GM10847 (cell line): Measurements from ENCODE around the gene POLR1H.

Experiments
- POLR2A ChIP-seq: IDR thresholded peaks from 2 replicates; pipeline ENCODE4 v1.6.1; 2011; ENCODE audit not compliant: insufficient read length; ENCODE audit errors: extremely low read depth

Gene POLR1H, protein sequence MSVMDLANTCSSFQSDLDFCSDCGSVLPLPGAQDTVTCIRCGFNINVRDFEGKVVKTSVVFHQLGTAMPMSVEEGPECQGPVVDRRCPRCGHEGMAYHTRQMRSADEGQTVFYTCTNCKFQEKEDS

DNA sequence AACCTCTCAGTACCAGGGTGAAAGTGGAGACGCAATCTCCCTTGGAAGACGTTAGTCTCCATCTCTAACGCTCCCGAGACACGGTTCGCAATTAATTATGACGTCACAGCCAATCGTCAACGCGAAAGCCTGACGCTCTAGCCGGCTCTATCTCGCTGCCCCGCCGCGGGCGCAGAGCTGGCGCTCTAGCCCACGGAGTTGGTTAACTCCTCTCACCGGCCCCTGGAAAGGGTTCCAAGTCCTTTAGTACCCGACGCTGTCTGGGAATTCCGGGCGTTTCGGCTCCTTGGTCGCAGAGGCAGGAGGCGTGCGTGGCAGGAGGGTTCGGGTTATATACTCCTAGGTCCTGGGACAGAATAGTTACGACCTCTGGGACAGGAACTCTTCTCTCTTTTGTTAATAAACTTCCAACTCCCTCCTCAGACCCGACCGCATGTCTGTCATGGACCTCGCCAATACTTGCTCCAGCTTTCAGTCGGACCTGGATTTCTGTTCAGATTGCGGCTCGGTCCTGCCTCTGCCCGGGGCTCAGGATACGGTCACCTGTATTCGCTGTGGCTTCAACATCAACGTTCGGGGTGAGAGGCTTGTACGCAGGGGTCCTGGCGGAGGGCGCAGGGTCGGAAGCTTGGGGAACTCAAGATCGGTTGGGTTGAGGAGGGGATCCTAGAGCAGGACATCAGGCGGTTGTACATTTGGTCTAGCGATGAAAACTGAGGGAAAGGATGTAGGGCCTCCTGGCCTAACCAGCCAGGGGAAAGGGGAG, at the start of gene POLR1H:
Gene POLR1H (plus strand): TSS at position 174 of the 766 bp plus-strand sequence. CDS start 260 bp downstream, at position 434.
- TF ChIP-seq POLR2A, result peak; percentile 50

DNA sequence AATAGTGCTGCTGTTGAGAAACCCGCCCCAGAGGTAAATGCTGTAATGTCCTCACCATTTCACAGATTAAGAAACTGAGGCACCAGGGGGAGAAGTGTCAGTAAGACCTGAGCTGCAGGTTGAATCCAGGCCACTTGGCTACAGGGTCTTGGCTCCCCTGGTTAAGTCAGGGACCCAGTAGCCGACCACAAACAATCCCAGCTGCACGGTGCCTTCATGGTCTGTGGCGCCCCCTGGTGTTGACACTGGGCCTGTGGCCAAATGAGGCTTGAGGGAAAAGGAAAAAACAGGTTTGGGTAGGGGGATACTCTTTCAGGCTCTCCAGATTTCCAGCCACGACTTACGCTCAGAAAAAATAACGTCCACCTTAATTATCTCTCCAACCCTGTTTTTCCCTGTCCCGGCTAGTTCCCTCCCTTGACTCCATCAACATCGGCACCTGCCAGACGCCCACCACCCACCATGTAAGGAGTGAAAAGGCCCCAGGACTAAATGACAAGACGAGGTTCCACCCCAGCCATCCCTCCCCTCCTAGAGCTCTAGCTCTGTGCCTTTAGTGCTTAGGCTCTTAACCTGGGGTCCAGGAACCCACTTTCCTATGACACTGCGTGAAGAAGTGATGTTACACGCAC, 47.7 kb upstream of the POLR1H start:
- no peak for TF ChIP-seq POLR2A

DNA sequence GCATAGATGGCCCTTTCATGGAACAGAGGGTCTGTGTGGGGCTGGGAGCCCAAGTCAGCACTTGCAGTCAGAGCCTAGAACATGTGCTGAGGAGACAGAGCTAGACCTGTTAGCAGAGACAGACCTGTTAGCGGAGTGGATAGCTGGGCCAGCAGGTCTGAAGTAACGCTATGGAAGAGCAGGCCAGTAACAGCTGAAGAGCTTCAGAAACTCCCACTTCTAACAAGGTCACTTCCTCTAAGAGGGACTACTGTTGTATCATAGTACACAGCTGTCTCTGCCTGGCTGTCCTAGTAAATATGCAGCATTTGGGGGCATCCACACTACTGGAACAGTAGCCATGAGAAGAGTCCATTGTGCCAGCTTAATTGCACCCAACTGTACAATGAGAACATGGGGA, 41.2 kb upstream of the POLR1H start:
- TF ChIP-seq POLR2A, result no peak

DNA sequence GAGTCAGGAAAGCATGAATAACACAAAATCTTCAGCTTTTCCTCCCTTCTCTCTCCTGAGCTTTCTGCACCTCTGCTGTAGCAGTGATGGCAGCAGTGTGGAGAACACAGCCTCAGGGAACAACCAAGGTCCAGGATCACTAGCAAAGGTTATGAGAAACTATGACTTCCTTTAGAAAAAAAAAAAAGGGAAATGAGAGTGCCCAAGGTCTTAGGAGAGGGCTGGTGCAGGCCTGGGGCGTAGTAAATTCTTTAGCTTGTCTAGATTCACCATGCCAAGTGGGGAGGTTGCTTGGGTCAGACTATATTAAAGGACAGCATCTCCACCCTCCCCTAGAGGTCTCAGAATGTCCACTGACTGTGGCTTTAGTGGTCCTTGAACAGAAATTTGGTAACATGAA, 40.4 kb upstream of the POLR1H start:
- no peak for TF ChIP-seq POLR2A

DNA sequence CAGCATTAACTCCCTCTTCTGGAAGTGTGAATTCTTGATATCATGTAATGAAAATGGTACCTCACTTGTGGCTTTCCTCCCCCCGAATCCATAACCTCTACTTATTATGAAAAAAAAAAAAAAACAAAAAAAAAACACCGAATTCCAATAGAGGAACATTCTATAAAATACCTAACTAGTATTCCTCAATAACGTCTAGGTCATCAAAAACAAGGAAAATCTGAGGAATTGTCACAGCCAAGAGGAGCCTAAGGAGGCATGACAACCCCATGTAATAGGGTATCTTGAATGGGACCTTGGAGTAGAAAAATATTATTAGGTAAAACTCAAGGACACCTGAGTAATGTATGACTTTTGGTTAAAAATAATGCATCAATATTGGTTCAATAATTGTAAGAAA, 38.9 kb upstream of the POLR1H start:
- no peak for TF ChIP-seq POLR2A

DNA sequence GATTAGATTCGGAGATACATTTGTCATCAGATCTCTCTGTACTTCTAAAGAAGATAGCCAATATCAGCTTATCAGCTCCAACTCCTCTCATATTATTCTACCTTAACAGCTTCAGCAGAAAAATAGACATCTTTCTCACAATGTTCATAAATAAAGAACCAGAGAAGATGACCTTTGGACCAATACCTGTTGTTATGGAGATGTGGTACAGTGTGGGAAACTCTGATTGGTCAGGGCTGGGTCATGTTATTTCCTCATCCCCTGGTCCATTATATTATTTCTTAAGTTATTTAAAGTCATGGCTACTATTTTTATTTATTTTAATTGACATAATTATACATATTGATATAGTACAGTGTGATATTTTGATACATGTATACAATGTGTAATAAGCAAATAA, 35.9 kb upstream of the POLR1H start:
- TF ChIP-seq POLR2A, result no peak

DNA sequence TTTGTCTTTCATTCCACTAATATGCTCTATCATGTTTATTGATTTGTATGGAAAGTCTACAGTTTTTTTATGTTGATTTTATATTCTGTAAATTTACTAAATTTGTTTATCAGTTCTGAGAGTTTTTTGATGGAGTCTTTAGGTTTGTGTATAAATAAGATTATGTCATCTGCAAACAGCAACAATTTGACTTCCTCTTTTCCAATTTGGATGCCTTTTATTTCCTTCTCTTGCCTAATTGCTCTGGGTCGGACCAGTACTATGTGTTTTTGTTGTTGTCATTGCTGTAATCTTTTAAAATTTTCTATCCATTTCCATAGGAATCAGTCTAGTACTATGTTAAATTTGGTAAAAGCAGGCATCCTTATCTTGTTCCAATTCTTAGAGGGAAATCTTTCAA, 31.5 kb upstream of the POLR1H start:
- no peak for TF ChIP-seq POLR2A

DNA sequence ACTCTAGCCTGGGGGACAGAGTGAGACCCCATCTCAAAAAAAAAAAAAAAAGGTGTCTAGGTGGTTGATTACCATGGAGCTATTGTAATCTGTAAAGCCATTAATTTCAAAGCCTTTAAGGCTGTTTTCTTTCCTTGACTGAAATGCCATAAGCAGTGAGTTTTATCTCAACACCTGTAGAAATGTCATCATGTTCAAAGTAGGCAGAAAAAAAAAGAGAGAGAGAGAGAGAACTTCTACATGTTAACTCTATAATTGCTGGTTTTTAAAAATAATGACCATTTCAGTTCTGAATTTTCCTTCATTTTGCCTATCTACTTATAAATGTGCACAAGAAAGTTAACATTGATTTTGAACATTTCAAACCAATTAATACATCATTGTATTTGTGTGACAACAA, 29.7 kb upstream of the POLR1H start:
- TF ChIP-seq POLR2A, result no peak

DNA sequence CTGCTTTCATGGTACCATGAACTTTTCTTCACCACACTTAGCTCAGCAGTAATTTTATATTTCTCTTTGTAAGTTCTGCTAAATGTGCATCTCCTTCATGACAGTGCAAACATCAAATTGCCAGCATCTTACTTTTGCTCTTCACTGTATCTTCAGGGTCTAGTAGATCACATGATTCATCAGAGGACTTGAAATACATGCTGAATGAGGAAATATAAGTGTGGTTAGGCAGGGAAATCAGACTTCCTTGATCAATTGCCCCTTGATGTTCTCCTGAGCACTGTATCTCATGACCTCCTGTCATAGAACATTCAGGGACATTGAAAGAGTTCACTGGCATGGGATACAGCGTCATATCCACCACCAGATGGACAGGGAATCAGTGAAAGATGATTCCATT, 25.3 kb upstream of the POLR1H start:
- TF ChIP-seq POLR2A, result no peak

DNA sequence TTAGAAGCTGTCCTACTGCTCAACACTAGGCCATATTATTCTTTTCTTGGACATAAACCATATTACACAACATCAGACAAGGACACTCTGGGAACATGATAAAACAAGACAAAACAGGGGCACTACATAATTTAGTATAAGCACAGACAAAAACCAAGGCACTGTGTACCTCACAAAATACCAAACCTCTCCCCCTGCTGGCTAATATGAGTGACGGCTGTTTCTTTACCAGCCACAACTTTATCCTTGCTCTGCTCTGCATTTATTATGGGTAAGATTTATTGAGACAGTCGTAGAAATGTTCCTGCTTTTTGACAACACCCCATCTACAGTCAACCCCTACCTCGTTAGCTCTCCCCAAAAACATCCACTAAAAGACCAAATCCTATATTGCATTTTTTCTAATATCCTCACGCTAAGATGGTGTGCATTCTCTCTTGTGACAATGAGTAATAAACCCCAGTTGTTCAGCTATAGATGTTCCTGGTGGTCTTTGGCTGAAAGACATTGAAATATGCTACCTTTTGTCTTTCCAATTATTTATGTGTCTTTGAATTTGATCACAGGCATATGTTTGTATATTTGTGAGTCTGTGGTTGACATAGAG, 23.8 kb upstream of the POLR1H start:
- no peak for TF ChIP-seq POLR2A

DNA sequence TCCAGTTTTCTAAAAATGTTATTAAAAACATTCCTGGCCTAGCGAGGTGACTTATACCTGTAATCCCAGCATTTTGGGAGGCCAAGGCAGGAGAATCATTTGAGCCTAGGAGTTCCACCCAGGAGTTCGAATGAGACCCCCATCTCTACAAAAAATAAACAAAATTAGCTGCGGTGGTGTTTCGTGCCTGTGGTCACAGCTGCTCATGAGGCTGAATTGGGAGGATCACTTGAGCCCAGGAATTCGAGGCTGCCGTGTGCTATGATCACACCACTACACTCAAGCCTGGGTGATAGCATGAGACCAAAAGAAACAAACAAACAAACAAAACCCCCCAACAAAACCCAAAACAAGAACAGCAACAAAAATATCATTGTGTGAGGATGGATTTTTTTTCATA, 19.8 kb upstream of the POLR1H start:
- TF ChIP-seq POLR2A, result no peak

DNA sequence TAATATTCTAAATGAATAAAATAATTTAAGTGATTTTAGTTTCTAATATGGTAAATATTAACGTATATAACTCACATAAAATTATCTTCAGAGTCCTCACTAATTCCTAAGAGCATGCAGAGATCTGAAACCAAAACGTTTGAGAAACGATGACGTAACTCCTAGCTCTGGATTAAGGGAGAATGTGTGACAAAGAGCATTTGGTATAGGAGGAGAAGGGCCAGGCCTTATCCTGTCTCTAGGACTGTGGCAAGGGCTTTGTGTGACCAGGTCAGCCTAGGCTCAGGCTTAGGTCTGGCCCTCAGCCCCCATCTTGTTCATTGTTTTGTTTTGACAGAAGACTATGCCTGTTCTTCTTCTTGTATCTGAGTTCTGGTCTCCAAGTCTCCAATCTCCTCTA, 19.2 kb upstream of the POLR1H start:
- no peak for TF ChIP-seq POLR2A

DNA sequence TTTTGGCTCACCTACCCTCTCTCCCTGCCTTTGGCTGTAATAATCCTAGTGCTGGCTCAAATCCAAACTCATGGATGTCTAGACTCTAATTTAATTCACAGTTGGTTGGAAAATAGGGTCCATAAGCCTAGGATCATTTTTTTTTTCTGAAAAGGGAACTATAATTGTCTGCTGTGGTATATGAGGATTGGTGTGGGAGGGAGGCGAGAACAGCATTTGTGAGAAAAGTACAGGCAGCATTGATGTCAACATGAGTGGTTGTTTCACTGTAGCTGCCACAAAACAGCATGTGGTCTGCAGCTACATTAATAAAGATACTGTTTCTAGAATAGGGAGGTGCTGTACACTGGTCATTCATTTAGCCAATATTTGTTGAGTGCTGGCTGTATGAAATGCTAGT, 18.6 kb upstream of the POLR1H start:
- no peak for TF ChIP-seq POLR2A

DNA sequence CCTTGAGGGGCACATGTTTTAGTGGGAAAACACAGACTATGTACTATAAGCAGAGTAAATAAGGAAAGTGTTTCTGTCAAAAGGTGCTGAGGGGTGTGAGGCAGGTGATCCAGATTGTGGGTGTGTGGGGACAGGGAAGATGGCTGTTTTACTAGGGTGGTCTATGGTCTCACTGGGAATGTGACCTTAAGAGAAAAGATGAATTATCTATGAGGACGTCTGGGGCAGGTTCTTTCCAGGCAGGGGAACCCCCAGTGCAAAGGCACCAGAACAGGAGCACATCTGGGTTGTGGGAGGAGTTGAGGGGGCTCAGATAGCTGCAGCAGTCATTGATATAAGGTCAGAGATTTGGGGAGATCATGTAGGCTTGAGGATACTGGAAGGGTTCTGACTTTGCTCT, 18.2 kb upstream of the POLR1H start:
- no peak for TF ChIP-seq POLR2A

DNA sequence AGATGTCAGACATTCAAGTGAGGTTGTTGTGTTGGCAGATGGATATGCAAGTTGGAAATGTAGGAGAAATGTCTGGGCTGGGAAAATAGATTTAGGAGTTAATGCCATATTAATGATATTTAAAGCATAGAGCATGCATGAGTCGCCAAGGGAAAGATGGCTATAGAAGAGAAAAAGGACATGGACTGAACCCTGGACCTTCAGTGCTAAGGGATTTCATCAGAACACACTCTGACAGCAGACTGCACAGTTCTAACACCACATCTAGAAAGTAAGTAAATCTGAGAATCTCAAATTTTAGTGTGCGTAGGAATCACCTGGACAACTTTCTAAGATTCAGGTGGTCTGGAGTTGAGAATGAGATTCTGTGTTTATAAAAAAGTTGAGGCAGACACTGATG, 17.3 kb upstream of the POLR1H start:
- no peak for TF ChIP-seq POLR2A

DNA sequence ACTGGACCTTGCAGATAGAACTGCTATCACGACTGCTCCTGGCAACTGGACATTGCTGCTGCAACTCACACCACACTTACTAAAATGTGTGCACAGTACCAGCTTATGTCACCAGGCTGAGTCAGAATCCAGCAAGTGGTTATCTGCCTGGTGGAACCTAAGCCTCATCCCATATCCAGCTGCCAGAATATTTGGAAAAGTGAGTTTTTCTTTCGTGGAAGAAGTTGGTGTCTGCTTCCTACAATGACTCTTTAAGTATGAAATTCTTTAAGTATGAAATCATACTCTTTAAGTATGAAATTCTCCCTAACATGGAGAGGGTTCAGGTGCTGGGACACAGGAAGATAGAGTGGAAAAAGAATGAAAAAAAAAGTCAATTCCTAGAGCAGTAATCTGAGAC, 16.4 kb upstream of the POLR1H start:
- TF ChIP-seq POLR2A, result no peak
